Measurements from ENCODE around the gene SLC38A7. TPM values are rescaled to one million over a fixed set of nuclear protein-coding genes. Genes with fewer than 3 reads are reported as not detected.

The SLC38A7 gene
- total and polyA plus RNA-seq, 2 experiments from 2014 or later: 13.9 to 27.8 TPM

GRCh38 chr16:58635502-58635901, 49.1 kb downstream of the SLC38A7 start (continued):
- TF ChIP-seq, protein P1, sequence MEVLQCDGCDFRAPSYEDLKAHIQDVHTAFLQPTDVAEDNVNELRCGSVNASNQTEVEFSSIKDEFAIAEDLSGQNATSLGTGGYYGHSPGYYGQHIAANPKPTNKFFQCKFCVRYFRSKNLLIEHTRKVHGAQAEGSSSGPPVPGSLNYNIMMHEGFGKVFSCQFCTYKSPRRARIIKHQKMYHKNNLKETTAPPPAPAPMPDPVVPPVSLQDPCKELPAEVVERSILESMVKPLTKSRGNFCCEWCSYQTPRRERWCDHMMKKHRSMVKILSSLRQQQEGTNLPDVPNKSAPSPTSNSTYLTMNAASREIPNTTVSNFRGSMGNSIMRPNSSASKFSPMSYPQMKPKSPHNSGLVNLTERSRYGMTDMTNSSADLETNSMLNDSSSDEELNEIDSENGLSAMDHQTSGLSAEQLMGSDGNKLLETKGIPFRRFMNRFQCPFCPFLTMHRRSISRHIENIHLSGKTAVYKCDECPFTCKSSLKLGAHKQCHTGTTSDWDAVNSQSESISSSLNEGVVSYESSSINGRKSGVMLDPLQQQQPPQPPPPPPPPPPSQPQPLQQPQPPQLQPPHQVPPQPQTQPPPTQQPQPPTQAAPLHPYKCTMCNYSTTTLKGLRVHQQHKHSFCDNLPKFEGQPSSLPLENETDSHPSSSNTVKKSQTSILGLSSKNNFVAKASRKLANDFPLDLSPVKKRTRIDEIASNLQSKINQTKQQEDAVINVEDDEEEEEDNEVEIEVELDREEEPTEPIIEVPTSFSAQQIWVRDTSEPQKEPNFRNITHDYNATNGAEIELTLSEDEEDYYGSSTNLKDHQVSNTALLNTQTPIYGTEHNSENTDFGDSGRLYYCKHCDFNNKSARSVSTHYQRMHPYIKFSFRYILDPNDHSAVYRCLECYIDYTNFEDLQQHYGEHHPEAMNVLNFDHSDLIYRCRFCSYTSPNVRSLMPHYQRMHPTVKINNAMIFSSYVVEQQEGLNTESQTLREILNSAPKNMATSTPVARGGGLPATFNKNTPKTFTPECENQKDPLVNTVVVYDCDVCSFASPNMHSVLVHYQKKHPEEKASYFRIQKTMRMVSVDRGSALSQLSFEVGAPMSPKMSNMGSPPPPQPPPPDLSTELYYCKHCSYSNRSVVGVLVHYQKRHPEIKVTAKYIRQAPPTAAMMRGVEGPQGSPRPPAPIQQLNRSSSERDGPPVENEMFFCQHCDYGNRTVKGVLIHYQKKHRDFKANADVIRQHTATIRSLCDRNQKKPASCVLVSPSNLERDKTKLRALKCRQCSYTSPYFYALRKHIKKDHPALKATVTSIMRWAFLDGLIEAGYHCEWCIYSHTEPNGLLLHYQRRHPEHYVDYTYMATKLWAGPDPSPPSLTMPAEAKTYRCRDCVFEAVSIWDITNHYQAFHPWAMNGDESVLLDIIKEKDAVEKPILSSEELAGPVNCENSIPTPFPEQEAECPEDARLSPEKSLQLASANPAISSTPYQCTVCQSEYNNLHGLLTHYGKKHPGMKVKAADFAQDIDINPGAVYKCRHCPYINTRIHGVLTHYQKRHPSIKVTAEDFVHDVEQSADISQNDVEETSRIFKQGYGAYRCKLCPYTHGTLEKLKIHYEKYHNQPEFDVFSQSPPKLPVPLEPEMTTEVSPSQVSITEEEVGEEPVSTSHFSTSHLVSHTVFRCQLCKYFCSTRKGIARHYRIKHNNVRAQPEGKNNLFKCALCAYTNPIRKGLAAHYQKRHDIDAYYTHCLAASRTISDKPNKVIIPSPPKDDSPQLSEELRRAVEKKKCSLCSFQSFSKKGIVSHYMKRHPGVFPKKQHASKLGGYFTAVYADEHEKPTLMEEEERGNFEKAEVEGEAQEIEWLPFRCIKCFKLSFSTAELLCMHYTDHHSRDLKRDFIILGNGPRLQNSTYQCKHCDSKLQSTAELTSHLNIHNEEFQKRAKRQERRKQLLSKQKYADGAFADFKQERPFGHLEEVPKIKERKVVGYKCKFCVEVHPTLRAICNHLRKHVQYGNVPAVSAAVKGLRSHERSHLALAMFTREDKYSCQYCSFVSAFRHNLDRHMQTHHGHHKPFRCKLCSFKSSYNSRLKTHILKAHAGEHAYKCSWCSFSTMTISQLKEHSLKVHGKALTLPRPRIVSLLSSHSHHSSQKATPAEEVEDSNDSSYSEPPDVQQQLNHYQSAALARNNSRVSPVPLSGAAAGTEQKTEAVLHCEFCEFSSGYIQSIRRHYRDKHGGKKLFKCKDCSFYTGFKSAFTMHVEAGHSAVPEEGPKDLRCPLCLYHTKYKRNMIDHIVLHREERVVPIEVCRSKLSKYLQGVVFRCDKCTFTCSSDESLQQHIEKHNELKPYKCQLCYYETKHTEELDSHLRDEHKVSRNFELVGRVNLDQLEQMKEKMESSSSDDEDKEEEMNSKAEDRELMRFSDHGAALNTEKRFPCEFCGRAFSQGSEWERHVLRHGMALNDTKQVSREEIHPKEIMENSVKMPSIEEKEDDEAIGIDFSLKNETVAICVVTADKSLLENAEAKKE (CRISPR knock-in tag; IDR thresholded peaks at IDR 0.05): no peak
- TF ChIP-seq NANOG (IDR thresholded peaks at IDR 0.05; ENCODE audit: borderline replicate concordance) (no peak), POLR2AphosphoS5 (IDR thresholded peaks at IDR 0.05; ENCODE audit: low read depth) (no peak)

DNA sequence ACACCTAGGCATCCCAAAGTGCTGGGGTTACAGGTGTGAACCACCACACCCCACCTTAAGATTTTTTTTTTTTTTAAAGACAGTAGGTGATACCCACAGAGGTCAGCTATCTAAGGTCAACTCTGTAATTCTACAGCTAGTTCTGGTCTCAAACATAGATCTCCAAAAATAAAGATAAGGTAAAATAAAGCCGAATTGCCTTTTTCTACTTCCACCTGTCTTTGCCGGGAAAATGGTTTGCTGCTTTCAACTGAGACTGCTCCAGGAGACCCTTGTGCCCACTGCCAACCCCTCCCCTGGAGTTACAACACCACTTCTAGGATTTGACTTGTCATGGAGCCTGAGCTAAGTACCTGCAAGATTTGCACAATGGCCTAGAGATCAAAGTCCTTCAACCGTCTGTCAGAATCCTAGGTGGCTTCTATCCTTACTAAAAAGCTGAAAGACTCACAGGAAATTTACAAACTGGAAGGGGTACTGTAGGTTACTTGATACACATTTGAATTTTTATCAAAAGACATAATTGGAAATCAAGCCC, 50.2 kb downstream of the SLC38A7 start:
- TF ChIP-seq ZNF331 (CRISPR knock-in tag; IDR thresholded peaks at IDR 0.05; ENCODE audit: low read depth) (no peak), ZNF114 (CRISPR knock-in tag; IDR thresholded peaks at IDR 0.05) (no peak), STAT1 (IDR thresholded peaks at IDR 0.05; ENCODE audit: unreplicated experiment) (no peak)
- H3K4me2 ChIP-seq: no peak overlapping the region
- no peaks in the 10 kb centered on the region for H4K20me1 ChIP-seq (replicated peaks; ENCODE audit: insufficient read depth)
- Mint-ChIP-seq H3K27ac (no peak overlapping the region), H3K4me3 (no peak overlapping the region), H3K9me3 (peaks cover 4% of the 10 kb centered on the region), H3K4me1 (no peaks in the 10 kb centered on the region; the same call in 1 of the 3 replicates), H3K36me3 (ENCODE audit: low read depth) (peaks cover 4% of the 10 kb centered on the region; the same call in 1 of the 3 replicates), H3K27me3 (ENCODE audit: insufficient read depth, low read depth, poor library complexity) (peaks cover 13% of the 10 kb centered on the region)
- no peaks in the 10 kb centered on the region for H3F3A ChIP-seq (replicated peaks; ENCODE audit: low read depth)
- no peak overlapping the region for H3K27ac ChIP-seq (ENCODE audit: low read depth)
- no peaks in the 10 kb centered on the region for H3K36me3 ChIP-seq (ENCODE audit: insufficient read depth)
- H2AFZ ChIP-seq: 0 out of 2 replicates have a peak overlapping the region, but pooled peaks have one; percentile 43
- peaks cover 3% of the 10 kb centered on the region for H3K79me2 ChIP-seq (replicated peaks; ENCODE audit: insufficient read depth)
- H3K4me1 ChIP-seq (ENCODE audit: insufficient read depth): no peaks in the 10 kb centered on the region
- ATAC-seq (no peak), DNase-seq (ENCODE audit: low spot score) (no peak)
- H3K4me3 ChIP-seq: no peak overlapping the region
- H3K9me2 ChIP-seq (ENCODE audit: insufficient read depth): no peaks in the 10 kb centered on the region
- no peaks in the 10 kb centered on the region for H3K27me3 ChIP-seq (ENCODE audit: insufficient read depth)
